Cardiac fibroblast (primary cell): Measurements from ENCODE around the gene DUSP6.

Experiments used
- DNase-seq, 2 donors: peaks; one replicate each; pipeline versions ENCODE4 v3.0.0 to v3.0.0-alpha.2; 2010; ENCODE audit warnings: low read depth in 2 of 2
- H3K4me3 ChIP-seq, 2 donors: replicated peaks in 1 of 2; 1 replicate in 1 of 2; 2 replicates in 1 of 2; pipeline ENCODE4 v1.5.1; 2011; ENCODE audit warnings: low read depth in 2 of 2, low read length in 2 of 2, mild to moderate bottlenecking in 2 of 2, moderate library complexity in 1 of 2
- TF ChIP-seq, protein P1 (sequence below): IDR thresholded peaks from one replicate; pipeline ENCODE4 v1.5.1; 2011; ENCODE audit warnings: low read depth, mild to moderate bottlenecking, low read length, inconsistent platforms

Gene DUSP6

DNA sequence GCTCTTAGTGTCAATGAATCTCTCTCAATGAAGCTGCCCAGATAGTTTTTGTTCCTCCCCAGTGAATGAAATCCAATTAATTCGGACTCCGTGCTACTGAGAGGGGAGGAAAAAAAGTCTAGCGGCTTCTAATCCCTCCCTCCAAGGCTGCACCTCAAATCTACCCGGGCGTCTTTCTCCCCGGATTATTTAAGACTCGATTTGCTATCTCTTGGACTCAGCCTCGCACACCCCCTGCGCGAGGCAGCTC, 134 bp downstream of the DUSP6 start:
- H3K4me3 ChIP-seq: peak overlapping the region; percentile 97 to 99
- TF ChIP-seq, protein P1, sequence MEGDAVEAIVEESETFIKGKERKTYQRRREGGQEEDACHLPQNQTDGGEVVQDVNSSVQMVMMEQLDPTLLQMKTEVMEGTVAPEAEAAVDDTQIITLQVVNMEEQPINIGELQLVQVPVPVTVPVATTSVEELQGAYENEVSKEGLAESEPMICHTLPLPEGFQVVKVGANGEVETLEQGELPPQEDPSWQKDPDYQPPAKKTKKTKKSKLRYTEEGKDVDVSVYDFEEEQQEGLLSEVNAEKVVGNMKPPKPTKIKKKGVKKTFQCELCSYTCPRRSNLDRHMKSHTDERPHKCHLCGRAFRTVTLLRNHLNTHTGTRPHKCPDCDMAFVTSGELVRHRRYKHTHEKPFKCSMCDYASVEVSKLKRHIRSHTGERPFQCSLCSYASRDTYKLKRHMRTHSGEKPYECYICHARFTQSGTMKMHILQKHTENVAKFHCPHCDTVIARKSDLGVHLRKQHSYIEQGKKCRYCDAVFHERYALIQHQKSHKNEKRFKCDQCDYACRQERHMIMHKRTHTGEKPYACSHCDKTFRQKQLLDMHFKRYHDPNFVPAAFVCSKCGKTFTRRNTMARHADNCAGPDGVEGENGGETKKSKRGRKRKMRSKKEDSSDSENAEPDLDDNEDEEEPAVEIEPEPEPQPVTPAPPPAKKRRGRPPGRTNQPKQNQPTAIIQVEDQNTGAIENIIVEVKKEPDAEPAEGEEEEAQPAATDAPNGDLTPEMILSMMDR: no peak
- DNase-seq: no peak

DNA sequence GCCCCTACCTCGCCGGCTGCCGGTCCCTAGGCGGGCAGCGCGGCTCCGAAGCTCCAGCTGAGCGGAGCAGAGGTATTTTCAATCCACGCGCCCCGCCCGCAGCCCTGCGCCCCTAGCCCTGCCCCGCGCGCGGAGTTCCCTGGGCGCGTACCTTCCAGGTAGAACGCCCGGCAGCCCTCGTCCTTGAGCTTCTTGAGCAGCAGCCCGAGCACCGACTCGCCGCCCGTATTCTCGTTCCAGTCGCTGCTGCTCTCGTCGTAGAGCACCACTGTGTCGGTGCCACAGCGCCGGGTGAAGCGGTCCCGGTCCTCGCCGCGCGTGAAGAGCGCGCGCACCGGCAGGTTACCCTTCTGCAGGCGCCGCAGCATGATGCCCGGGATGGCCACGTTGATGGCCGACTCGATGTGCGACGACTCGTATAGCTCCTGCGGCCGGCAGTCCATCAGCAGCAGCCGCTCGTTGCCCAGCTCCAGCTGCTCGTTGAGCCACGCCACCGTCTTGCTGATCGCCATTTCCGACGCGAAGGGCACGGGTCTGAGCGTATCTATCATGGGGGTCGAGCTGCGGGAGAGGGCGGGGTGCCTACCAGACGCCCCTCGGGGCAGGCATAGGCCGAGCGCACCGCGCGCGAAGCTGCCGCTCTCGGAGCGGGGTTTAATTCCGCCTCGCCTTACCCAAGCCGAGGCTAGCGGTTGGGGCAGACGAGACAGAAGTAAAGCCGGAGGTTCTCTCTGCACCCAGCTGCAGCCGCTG, 636 bp downstream of the DUSP6 start:
- DNase-seq: no peak
- TF ChIP-seq, protein P1: no peak
- peak overlapping the region; percentile 97 to 99 for H3K4me3 ChIP-seq

- DNase-seq: peak; percentile 43 to 58
- peak overlapping the region; percentile 97 to 99 for H3K4me3 ChIP-seq
- TF ChIP-seq, protein P1: no peak
Measured at GRCh38 chr12:89350630-89351488, 1.4 kb downstream of the DUSP6 start.

DNA sequence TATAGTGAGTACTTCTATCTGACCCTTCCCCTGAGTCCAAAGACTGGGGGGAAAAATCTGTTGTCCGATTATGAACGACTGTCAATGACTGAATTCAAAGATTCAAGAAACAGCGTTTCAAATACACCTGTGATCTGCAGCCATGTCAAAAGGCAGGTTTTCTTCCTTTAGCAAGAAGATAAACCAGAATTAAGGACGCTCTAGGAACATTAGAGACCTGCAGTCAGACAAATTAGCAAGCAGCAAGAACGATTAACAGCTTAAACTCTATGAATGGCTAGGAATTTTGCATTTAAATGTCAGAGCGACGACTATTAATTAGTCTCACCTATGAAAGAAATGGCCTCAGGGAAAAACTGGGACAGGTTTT, 2.1 kb downstream of the DUSP6 start:
- TF ChIP-seq, protein P1: no peak
- no peak for DNase-seq
- peak overlapping the region; percentile 97 to 99 for H3K4me3 ChIP-seq

- TF ChIP-seq, protein P1: no peak
- peak; percentile 78 to 88 for DNase-seq
- H3K4me3 ChIP-seq: peak overlapping the region; percentile 97 to 99
Measured at GRCh38 chr12:89349814-89350213, 2.5 kb downstream of the DUSP6 start.

- peak overlapping the region; percentile 97 to 99 for H3K4me3 ChIP-seq
- peak; percentile 26 to 27 for DNase-seq
- TF ChIP-seq, protein P1: no peak
Measured at GRCh38 chr12:89348894-89349699, 3.2 kb downstream of the DUSP6 start.
